Activated T-cell treated with anti-CD3 and anti-CD28 coated beads, Interleukin-2, amount 50 U/mL, for 72 hours (primary cell): ENCODE data around the gene CARTPT. TPM values are rescaled to one million over a fixed set of nuclear protein-coding genes. Genes with fewer than 3 reads are reported as not detected.
A peak's percentile ranks its signal among the peaks of the same experiment; 100 is the strongest.

Source experiments
- ATAC-seq, 2 donors: fragments of 150-1000 bp; cut with Tn5 transposase; replicated peaks in 1 of 2; 2 replicates each; pipeline ENCODE4 v1.10.0; 2021; ENCODE audit warnings: moderate library complexity in 2 of 2, mild to moderate bottlenecking in 1 of 2
- DNase-seq, 2 donors: peaks; one replicate each; pipeline ENCODE4 v3.0.0; 2021 to 2022; ENCODE audit warnings: mixed read lengths in 1 of 2
- H3K27ac Mint-ChIP-seq: one replicate; pipeline ENCODE4 v1.8.0; 2022; ENCODE audit warnings: mild to moderate bottlenecking, moderate library complexity, mixed read lengths
- H3K27me3 Mint-ChIP-seq: one replicate; pipeline ENCODE4 v1.8.0; 2022; ENCODE audit warnings: low read depth, mixed read lengths
- H3K36me3 Mint-ChIP-seq, 2 donors: one replicate each; pipeline ENCODE4 v1.8.0; 2022; ENCODE audit warnings: mixed read lengths in 2 of 2, mild to moderate bottlenecking in 1 of 2; ENCODE audit not compliant: insufficient read depth in 2 of 2
- H3K4me1 Mint-ChIP-seq: one replicate; pipeline ENCODE4 v1.8.0; 2022; ENCODE audit warnings: low read depth, mixed read lengths
- H3K4me3 Mint-ChIP-seq, 2 donors: one replicate each; pipeline ENCODE4 v1.8.0; 2022; ENCODE audit warnings: mild to moderate bottlenecking in 2 of 2, mixed read lengths in 2 of 2, moderate library complexity in 2 of 2
- H3K9me3 Mint-ChIP-seq, 2 donors: one replicate each; pipeline ENCODE4 v1.8.0; 2022; ENCODE audit warnings: mixed read lengths in 2 of 2
- total RNA-seq, 2 donors: library from RNA; stranded (reverse); gene quantifications; one replicate each; pipeline ENCODE4 v1.2.3, GENCODE V29; 2022

The CARTPT gene
- total RNA-seq: not detected

- Mint-ChIP-seq H3K4me1 (peaks cover 8% of the 10 kb centered on the region), H3K36me3 (peaks cover 0 to 2% of the 10 kb centered on the region in 2 donors), H3K9me3 (peaks cover 0 to 5% of the 10 kb centered on the region in 2 donors), H3K27me3 (peaks cover 89% of the 10 kb centered on the region), H3K27ac (no peak within 1 kb of the TSS), H3K4me3 (peak within 1 kb of the TSS in 1 of 2 donors; percentile 21)
- ATAC-seq (no peak), DNase-seq (no peak)
These were observed at the start of gene CARTPT for GRCh38 chr5:71719063-71719964. Gene CARTPT (plus strand): TSS chr5:71719275. CDS start chr5:71719294, 19 bp downstream.

DNA sequence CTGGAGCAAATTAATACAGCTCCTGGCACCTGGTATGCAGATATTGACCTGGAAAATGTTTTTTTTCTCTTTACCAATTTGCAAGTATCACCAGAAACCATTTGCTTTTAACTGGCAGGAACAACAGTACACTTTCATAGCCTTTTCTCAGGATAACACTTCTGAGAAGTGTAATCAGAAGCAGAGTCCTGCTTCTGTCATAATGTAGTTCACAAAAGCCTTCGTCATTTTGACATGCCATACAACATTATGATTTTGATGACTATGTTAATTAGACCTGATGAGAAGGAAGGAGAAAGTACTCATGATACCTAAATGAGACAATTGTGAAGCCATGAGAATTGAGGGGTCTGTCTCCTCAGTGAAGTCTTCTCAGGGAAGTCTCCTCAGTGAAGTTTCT lies 41.1 kb upstream of the CARTPT start:
- H3K27ac Mint-ChIP-seq: no peak overlapping the region
- peaks cover 47% of the 10 kb centered on the region for H3K27me3 Mint-ChIP-seq
- no peaks in the 10 kb centered on the region for H3K36me3 Mint-ChIP-seq
- no peaks in the 10 kb centered on the region for H3K9me3 Mint-ChIP-seq
- H3K4me1 Mint-ChIP-seq: no peaks in the 10 kb centered on the region
- ATAC-seq (no peak), DNase-seq (no peak)
- H3K4me3 Mint-ChIP-seq: no peak overlapping the region

- Mint-ChIP-seq H3K4me1 (no peaks in the 10 kb centered on the region), H3K27ac (no peak overlapping the region), H3K4me3 (no peak overlapping the region), H3K27me3 (peaks cover 49% of the 10 kb centered on the region), H3K9me3 (peaks cover 0 to 2% of the 10 kb centered on the region in 2 donors), H3K36me3 (peaks cover 0 to 2% of the 10 kb centered on the region in 2 donors)
- DNase-seq (no peak), ATAC-seq (no peak)
These were observed 39.4 kb upstream of the CARTPT start for GRCh38 chr5:71679714-71680113.

DNA sequence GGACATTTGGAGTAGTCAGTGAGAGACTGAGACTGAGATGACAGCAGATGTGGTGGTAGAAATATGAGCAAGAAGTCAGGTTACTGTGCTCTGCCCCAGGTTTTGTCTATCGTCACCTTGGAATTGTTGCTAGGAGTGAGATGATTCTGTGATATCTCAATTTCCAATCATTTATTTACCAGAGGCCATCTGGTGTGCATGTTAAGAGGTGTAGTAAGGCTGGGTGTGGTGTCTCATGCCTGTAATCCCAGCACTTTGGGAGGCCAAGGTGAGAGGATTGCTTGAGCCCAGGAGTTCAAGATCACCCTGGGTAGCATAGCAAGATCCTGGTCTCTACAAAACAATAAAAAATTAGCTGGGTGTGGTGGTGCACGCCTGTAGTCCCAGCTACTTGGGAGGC lies 38.6 kb upstream of the CARTPT start:
- Mint-ChIP-seq H3K4me3 (no peak overlapping the region), H3K27me3 (peaks cover 50% of the 10 kb centered on the region), H3K4me1 (no peaks in the 10 kb centered on the region), H3K36me3 (peaks cover 0 to 9% of the 10 kb centered on the region in 2 donors), H3K27ac (no peak overlapping the region), H3K9me3 (peaks cover 2 to 6% of the 10 kb centered on the region in 2 donors)
- ATAC-seq: no peak
- no peak for DNase-seq

- Mint-ChIP-seq H3K27me3 (peaks cover 49% of the 10 kb centered on the region), H3K9me3 (peaks cover 2 to 11% of the 10 kb centered on the region in 2 donors), H3K4me3 (no peak overlapping the region), H3K27ac (no peak overlapping the region), H3K36me3 (peaks cover 0 to 9% of the 10 kb centered on the region in 2 donors), H3K4me1 (no peaks in the 10 kb centered on the region)
- ATAC-seq: no peak
- DNase-seq: no peak
These were observed 37.8 kb upstream of the CARTPT start for GRCh38 chr5:71681296-71681695.

DNA sequence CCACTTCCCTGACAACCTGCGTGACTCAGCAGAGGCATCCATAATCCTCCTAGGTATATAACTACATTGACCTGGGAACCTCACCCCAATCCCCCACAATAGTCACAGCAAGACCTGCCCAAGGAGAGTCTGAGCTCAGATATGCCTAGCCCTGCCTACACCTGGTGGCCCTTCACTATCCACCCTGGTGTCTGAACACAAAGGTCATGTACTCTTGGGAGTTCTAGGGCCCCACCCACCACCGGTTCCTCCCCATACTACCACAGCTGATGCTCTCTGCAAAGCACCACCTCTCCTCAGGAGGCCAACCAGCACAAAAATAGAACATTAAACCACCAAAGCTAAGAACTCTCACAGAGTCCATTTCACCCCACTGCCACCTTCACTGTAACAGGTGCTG lies 34.8 kb upstream of the CARTPT start:
- Mint-ChIP-seq H3K27me3 (peaks cover 62% of the 10 kb centered on the region), H3K4me3 (no peak overlapping the region), H3K27ac (no peak overlapping the region), H3K9me3 (peaks cover 5 to 11% of the 10 kb centered on the region in 2 donors), H3K36me3 (peaks cover 0 to 9% of the 10 kb centered on the region in 2 donors), H3K4me1 (no peaks in the 10 kb centered on the region)
- no peak for ATAC-seq
- DNase-seq: no peak

DNA sequence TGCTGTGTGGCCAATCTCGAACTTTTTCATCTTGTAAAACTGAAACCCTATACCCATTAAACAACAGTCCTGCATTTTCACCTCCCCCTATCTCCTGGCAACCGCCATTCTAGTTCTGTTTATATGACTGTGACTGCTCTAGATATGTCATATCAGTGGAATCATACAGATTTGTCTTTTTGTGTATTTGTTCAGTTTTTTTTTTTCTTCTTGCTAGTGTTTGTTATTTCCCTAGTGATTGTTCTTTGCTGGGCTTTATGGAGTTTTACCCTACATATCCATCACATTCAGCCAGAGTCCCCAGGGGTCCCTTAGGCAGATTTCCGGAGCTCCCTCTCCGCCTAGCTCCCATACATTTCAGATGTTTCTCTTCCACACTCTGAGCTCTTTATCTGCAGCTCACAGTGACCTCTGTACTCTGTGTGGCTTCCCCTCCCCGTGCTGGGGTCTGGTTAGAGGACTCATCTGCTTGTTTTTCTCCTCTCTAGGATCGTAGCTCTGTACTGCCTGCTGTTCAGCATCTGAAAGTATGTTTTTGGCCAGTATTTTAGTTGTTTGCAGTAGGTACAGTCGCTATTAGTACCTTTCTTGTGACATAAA lies 25.1 kb upstream of the CARTPT start:
- Mint-ChIP-seq H3K4me1 (peaks cover 8% of the 10 kb centered on the region), H3K4me3 (no peak overlapping the region), H3K27me3 (peaks cover 15% of the 10 kb centered on the region), H3K27ac (no peak overlapping the region), H3K9me3 (peaks cover 3% of the 10 kb centered on the region in 2 donors), H3K36me3 (peaks cover 2% of the 10 kb centered on the region in 2 donors)
- no peak for ATAC-seq
- DNase-seq: no peak

- no peak for DNase-seq
- Mint-ChIP-seq H3K27me3 (peaks cover 11% of the 10 kb centered on the region), H3K9me3 (peaks cover 3% of the 10 kb centered on the region in 2 donors), H3K27ac (no peak overlapping the region), H3K36me3 (peaks cover 2% of the 10 kb centered on the region in 2 donors), H3K4me1 (peaks cover 8% of the 10 kb centered on the region), H3K4me3 (no peak overlapping the region)
- no peak for ATAC-seq
These were observed 24.0 kb upstream of the CARTPT start for GRCh38 chr5:71695071-71695470.

- DNase-seq: no peak
- no peak overlapping the region for H3K27ac Mint-ChIP-seq
- ATAC-seq: no peak
- H3K9me3 Mint-ChIP-seq: peaks cover 3% of the 10 kb centered on the region in 2 donors
- peaks cover 2% of the 10 kb centered on the region in 2 donors for H3K36me3 Mint-ChIP-seq
- peaks cover 8% of the 10 kb centered on the region for H3K4me1 Mint-ChIP-seq
- no peak overlapping the region for H3K4me3 Mint-ChIP-seq
- H3K27me3 Mint-ChIP-seq: peaks cover 11% of the 10 kb centered on the region
These were observed 23.5 kb upstream of the CARTPT start for GRCh38 chr5:71695595-71695994.

DNA sequence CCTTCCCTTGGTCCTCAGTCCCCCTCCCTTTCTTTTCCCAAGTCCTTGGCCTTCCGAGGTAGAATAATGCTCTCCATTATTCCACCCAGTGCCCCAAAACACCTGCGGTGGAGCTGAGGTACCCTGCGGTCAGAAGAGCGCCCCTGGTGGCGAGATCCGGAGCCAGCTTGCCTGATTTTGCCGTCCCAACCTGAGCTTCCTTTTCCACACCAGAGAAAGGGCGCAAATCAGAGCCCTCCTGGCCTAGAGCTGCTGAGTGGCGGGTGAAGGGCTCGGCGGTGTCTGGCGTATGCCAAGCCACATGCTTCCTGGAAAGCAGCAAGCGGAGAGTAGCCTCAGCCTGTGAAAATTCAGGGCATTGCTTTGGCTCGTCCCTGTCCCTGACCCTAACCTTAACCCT lies 21.1 kb upstream of the CARTPT start:
- Mint-ChIP-seq H3K9me3 (peaks cover 3% of the 10 kb centered on the region in 2 donors), H3K27ac (no peak overlapping the region), H3K27me3 (peaks cover 15% of the 10 kb centered on the region), H3K36me3 (peaks cover 2% of the 10 kb centered on the region in 2 donors), H3K4me3 (no peak overlapping the region), H3K4me1 (peaks cover 8% of the 10 kb centered on the region)
- ATAC-seq: no peak
- no peak for DNase-seq

DNA sequence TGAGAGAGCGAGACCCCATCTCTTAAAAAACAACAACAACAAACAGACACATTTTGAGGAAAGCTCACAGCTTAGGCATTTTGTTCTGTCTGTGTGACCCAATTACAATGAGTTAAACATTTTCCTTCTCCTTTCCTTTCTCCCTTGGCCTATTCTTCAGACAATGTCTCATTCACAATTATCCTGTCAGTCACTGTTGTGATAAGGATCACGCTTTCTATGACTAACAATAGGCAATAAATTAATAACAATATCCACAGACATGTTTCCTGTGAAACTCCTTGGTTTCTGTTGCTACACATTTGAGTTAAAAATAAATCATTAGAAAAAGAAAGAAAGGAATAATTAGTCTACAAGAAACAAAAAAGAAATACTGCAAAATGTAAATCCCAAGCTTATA lies 19.8 kb upstream of the CARTPT start:
- peaks cover 2% of the 10 kb centered on the region in 2 donors for H3K36me3 Mint-ChIP-seq
- no peak overlapping the region for H3K27ac Mint-ChIP-seq
- ATAC-seq (no peak), DNase-seq (no peak)
- H3K4me3 Mint-ChIP-seq: no peak overlapping the region
- peaks cover 11% of the 10 kb centered on the region for H3K27me3 Mint-ChIP-seq
- H3K9me3 Mint-ChIP-seq: peaks cover 3% of the 10 kb centered on the region in 2 donors
- peaks cover 8% of the 10 kb centered on the region for H3K4me1 Mint-ChIP-seq

DNA sequence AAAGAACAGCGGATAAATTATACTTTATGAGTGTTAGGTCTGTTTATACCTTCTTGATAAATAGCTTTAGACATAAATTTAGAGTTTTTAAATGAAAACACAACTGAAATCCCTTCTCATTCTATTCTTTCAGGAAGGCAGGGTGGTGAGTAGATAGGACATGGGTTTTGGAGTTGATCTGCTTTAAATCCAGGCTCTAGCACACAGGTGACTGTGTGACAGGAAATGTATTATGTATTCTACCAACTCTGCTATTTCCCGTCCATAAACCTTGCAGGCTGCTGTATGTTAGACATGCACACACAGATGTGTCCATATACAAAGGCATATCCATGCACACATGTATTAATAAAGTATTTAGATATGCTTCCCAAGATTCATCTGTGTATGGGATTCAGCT lies 19.3 kb upstream of the CARTPT start:
- H3K9me3 Mint-ChIP-seq: peaks cover 3% of the 10 kb centered on the region in 2 donors
- no peak overlapping the region for H3K4me3 Mint-ChIP-seq
- peaks cover 6% of the 10 kb centered on the region for H3K27me3 Mint-ChIP-seq
- H3K36me3 Mint-ChIP-seq: peaks cover 2% of the 10 kb centered on the region in 2 donors
- H3K4me1 Mint-ChIP-seq: peaks cover 8% of the 10 kb centered on the region
- ATAC-seq (no peak), DNase-seq (no peak)
- H3K27ac Mint-ChIP-seq: no peak overlapping the region

GRCh38 chr5:71700803-71701202 lies 18.3 kb upstream of the CARTPT start:
- H3K9me3 Mint-ChIP-seq: peaks cover 3% of the 10 kb centered on the region in 2 donors

More at GRCh38 chr5:71700803-71701202, 18.3 kb upstream of the CARTPT start:
- ATAC-seq: no peak
- no peak for DNase-seq
- H3K27me3 Mint-ChIP-seq: peaks cover 11% of the 10 kb centered on the region
- H3K4me3 Mint-ChIP-seq: no peak overlapping the region
- H3K36me3 Mint-ChIP-seq: peaks cover 2% of the 10 kb centered on the region in 2 donors
- H3K27ac Mint-ChIP-seq: no peak overlapping the region
- H3K4me1 Mint-ChIP-seq: peaks cover 8% of the 10 kb centered on the region
